ENCODE measurements around the gene PARVG. TPM values are rescaled to one million over a fixed set of nuclear protein-coding genes. Genes with fewer than 3 reads are reported as not detected.
A peak's percentile ranks its signal among the peaks of the same experiment; 100 is the strongest.

The PARVG gene
- total and polyA plus RNA-seq, 2 experiments from 2014 or later, result not detected

DNA sequence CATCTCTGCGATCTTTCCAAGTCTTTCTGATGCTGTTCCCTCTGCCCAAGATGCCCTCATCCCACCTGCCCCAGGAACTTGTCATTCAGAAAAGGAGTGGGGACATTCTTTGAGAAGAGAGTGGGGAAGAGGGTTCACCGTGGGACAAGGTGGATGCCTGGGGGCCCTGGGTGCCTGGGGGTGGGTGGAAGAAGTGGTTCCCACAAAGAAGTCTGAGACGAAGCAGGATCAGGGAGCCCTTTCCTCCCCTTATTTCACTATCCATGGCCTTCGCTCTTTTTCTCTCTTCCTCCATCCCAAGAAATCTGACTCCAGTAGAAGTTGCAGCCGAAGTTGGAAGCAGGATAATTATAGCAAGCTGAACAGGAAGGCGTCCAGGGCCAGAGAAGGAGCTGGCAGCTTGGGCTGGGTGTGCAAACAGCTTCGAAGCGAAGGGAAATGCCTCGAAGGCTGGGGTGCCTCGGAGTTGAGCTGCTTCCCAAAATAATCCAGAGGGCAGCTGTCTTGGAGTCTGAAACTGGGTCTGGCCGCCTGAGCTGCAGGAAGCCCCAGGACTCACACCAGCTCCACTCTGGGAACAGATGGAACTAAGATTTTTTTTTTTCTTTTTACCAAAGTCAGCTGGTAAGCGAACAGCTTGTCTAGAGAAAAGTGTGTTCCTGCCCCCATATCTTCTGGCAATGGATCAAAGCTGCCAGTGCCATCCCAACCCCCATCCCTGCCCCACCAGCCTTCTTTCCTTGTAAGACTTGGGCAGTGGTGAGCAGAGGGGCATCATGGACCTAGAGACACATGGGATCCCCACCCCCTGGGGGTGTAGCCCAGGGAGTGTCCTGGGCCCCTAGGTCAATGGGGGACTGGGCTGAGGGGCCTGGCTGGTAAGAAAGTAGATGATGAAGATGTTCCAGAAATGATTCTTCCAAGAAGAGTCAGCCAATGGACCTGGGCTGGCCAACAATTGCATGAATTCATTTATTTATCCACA, 31.5 kb downstream of the PARVG start:
- peak; percentile 49 for DNase-seq
- no peaks in the 10 kb centered on the region for H3K9me3 ChIP-seq (ENCODE audit: low read depth)
- in situ Hi-C loops (cut with MboI), result no loop called here
- no peak overlapping the region for H3K4me3 ChIP-seq
- peaks cover 17% of the 10 kb centered on the region for H3K4me1 ChIP-seq (ENCODE audit: insufficient read depth)
- 6 to 7% methylated on average over 11 to 12 of the region's 12 CpGs for WGBS, 2 experiments (ENCODE audit: low coverage in 1 of 2, low lambda C conversion rate in 2 of 2, missing lambda C conversion rate in 2 of 2)
- no peaks in the 10 kb centered on the region for H3K9me2 ChIP-seq (ENCODE audit: insufficient read depth)
- H3F3A ChIP-seq (ENCODE audit: insufficient read depth), result no peaks in the 10 kb centered on the region
- no peaks in the 10 kb centered on the region for H3K79me2 ChIP-seq (ENCODE audit: insufficient read depth)
- H3K36me3 ChIP-seq (ENCODE audit: low read depth), result no peaks in the 10 kb centered on the region
- H2AFZ ChIP-seq, result no peak overlapping the region; the same call in 1 of the 2 replicates
- peak overlapping the region; percentile 26 for H3K4me2 ChIP-seq (ENCODE audit: unreplicated experiment)
- no peak overlapping the region for H3K9ac ChIP-seq
- no peak for TF ChIP-seq EZH2 (IDR thresholded peaks at IDR 0.05; ENCODE audit: insufficient read depth, poor library complexity, severe bottlenecking)
- no peak for TF ChIP-seq EZH2phosphoT487 (IDR thresholded peaks at IDR 0.05; ENCODE audit: insufficient read depth, low read depth)
- no peak overlapping the region for H3K27ac ChIP-seq
- 0 out of 2 replicates have a peak, but pooled peaks cover 10% of the 10 kb centered on the region for H3K27me3 ChIP-seq (replicated peaks; ENCODE audit: insufficient read depth)
- H4K20me1 ChIP-seq (ENCODE audit: insufficient read depth), result no peaks in the 10 kb centered on the region

DNA sequence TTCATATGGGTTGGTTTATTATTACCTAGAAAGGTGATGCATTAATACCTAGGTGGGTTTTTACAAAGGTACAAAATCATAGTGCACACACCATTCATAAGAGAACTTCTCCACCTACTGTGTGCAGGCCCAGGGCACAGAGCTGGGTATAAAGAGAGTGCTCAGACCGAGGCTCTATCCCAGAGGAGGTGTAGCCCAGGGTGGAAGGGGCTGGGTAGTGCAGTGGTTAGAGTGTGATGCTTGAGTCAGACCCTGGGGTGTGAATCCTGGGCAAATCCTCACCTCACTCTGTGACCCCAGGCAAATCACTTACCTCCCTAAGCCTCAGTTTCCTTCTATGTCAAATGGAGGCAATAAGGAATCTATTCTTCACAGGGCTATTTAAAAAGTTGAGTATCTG, 32.2 kb downstream of the PARVG start:
- 90 to 93% methylated on average over 1 of the region's 1 CpG for WGBS, 2 experiments (ENCODE audit: low coverage in 1 of 2, low lambda C conversion rate in 2 of 2, missing lambda C conversion rate in 2 of 2)
- no peaks in the 10 kb centered on the region for H3K36me3 ChIP-seq (ENCODE audit: low read depth)
- H3K27me3 ChIP-seq (replicated peaks; ENCODE audit: insufficient read depth), result 0 out of 2 replicates have a peak, but pooled peaks cover 10% of the 10 kb centered on the region
- no peak overlapping the region for H3K9ac ChIP-seq
- H3K4me2 ChIP-seq (ENCODE audit: unreplicated experiment), result no peak overlapping the region
- H4K20me1 ChIP-seq (ENCODE audit: insufficient read depth), result no peaks in the 10 kb centered on the region
- DNase-seq, result no peak
- H3F3A ChIP-seq (ENCODE audit: insufficient read depth), result no peaks in the 10 kb centered on the region
- H3K79me2 ChIP-seq (ENCODE audit: insufficient read depth), result no peaks in the 10 kb centered on the region
- in situ Hi-C loops (cut with MboI), result no loop called here
- no peak overlapping the region for H3K27ac ChIP-seq
- H3K9me2 ChIP-seq (ENCODE audit: insufficient read depth), result no peaks in the 10 kb centered on the region
- TF ChIP-seq EZH2phosphoT487 (IDR thresholded peaks at IDR 0.05; ENCODE audit: insufficient read depth, low read depth) (no peak), EZH2 (IDR thresholded peaks at IDR 0.05; ENCODE audit: insufficient read depth, poor library complexity, severe bottlenecking) (no peak)
- H3K4me3 ChIP-seq, result no peak overlapping the region
- H3K9me3 ChIP-seq (ENCODE audit: low read depth), result no peaks in the 10 kb centered on the region
- peaks cover 17% of the 10 kb centered on the region for H3K4me1 ChIP-seq (ENCODE audit: insufficient read depth)
- no peak overlapping the region for H2AFZ ChIP-seq

DNA sequence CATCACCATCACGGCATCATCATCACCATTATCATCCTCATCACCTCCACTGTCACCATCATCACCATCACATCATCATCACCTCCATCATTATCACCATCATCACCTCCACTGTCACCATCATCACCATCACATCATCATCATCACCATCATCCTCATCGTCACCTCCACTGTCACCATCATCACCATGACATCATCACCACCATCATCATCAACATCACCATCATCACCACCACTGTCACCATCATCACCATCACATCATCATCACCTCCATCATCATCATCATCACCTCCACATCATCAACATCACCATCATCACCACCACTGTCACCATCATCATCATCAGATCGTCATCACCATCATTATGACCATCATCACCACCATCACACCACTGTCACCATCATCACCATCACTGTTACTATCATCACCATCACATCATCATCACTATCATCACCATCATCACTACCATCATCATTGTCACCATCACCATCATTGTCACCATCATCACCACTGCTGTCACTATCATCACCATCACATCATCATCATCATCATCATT, 32.8 kb downstream of the PARVG start:
- no peak for TF ChIP-seq EZH2 (IDR thresholded peaks at IDR 0.05; ENCODE audit: insufficient read depth, poor library complexity, severe bottlenecking)
- TF ChIP-seq EZH2phosphoT487 (IDR thresholded peaks at IDR 0.05; ENCODE audit: insufficient read depth, low read depth), result no peak
- in situ Hi-C loops (cut with MboI), result no loop called here
- no peak overlapping the region for H3K4me3 ChIP-seq
- no peaks in the 10 kb centered on the region for H3F3A ChIP-seq (ENCODE audit: insufficient read depth)
- WGBS, 2 experiments (ENCODE audit: low coverage in 1 of 2, low lambda C conversion rate in 2 of 2, missing lambda C conversion rate in 2 of 2), result 68 to 71% methylated on average over 3 of the region's 3 CpGs
- H3K4me1 ChIP-seq (ENCODE audit: insufficient read depth), result peaks cover 17% of the 10 kb centered on the region
- no peak for DNase-seq
- no peaks in the 10 kb centered on the region for H3K9me3 ChIP-seq (ENCODE audit: low read depth)
- H2AFZ ChIP-seq, result no peak overlapping the region
- H3K27ac ChIP-seq, result no peak overlapping the region
- H3K79me2 ChIP-seq (ENCODE audit: insufficient read depth), result no peaks in the 10 kb centered on the region
- H3K9me2 ChIP-seq (ENCODE audit: insufficient read depth), result no peaks in the 10 kb centered on the region
- no peaks in the 10 kb centered on the region for H3K36me3 ChIP-seq (ENCODE audit: low read depth)
- H3K4me2 ChIP-seq (ENCODE audit: unreplicated experiment), result no peak overlapping the region
- no peaks in the 10 kb centered on the region for H4K20me1 ChIP-seq (ENCODE audit: insufficient read depth)
- 0 out of 2 replicates have a peak, but pooled peaks cover 10% of the 10 kb centered on the region for H3K27me3 ChIP-seq (replicated peaks; ENCODE audit: insufficient read depth)
- no peak overlapping the region for H3K9ac ChIP-seq

DNA sequence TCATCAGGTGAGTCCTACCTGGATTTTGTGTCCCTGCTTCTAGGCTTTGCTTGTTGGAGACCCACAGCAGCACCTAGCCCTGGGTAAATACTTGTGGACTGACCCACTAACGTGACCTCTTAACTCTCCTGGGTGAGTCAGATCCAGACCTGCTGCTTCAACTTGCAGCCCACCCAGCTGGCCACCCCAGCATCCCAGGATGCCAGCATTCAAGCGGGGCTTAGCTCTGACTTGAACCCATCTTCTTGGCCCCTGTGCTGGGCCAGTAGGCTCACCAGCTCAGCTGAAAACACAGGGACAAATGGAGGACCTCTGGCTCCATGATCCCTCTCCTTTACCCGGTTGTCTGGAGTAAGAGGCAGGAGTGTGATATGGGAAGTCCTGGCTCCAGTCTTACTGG, 33.5 kb downstream of the PARVG start:
- 83 to 84% methylated on average over 3 of the region's 3 CpGs for WGBS, 2 experiments (ENCODE audit: low coverage in 1 of 2, low lambda C conversion rate in 2 of 2, missing lambda C conversion rate in 2 of 2)
- Histone ChIP-seq H3K9ac (no peak overlapping the region), H3K36me3 (ENCODE audit: low read depth) (no peaks in the 10 kb centered on the region), H2AFZ (no peak overlapping the region), H3K27ac (no peak overlapping the region), H3K9me2 (ENCODE audit: insufficient read depth) (no peaks in the 10 kb centered on the region), H3K4me1 (ENCODE audit: insufficient read depth) (peaks cover 17% of the 10 kb centered on the region), H3K4me2 (ENCODE audit: unreplicated experiment) (no peak overlapping the region), H3F3A (ENCODE audit: insufficient read depth) (no peaks in the 10 kb centered on the region), H3K9me3 (ENCODE audit: low read depth) (no peaks in the 10 kb centered on the region), H3K4me3 (no peak overlapping the region), H3K27me3 (replicated peaks; ENCODE audit: insufficient read depth) (0 out of 2 replicates have a peak, but pooled peaks cover 10% of the 10 kb centered on the region), H4K20me1 (ENCODE audit: insufficient read depth) (no peaks in the 10 kb centered on the region), H3K79me2 (ENCODE audit: insufficient read depth) (no peaks in the 10 kb centered on the region)
- DNase-seq, result no peak
- in situ Hi-C loops (cut with MboI), result no loop called here
- no peak for TF ChIP-seq EZH2phosphoT487 (IDR thresholded peaks at IDR 0.05; ENCODE audit: insufficient read depth, low read depth)
- no peak for TF ChIP-seq EZH2 (IDR thresholded peaks at IDR 0.05; ENCODE audit: insufficient read depth, poor library complexity, severe bottlenecking)

Data from GM23248 (cell line).